Thyroid gland (tissue), 4 donors: ENCODE results near the gene CPO. TPM values are rescaled to one million over a fixed set of nuclear protein-coding genes. Genes with fewer than 3 reads are reported as not detected.

Experiments
- DNase-seq, 2 donors: peaks; one replicate each; pipeline ENCODE4 v3.0.0-alpha.2; 2019
- H3K27ac ChIP-seq, 3 donors: fragments of 200-600 bp; sonication (generic); 1 replicate in 2 of 3; 2 replicates in 1 of 3; pipeline ENCODE4 v1.5.1; 2016 to 2019; ENCODE audit warnings: mild to moderate bottlenecking in 1 of 3, moderate library complexity in 1 of 3
- H3K27me3 ChIP-seq: fragments of 200-600 bp; sonication (generic); one replicate; pipeline ENCODE4 v1.5.1; 2019
- H3K36me3 ChIP-seq, 2 donors: fragments of 200-600 bp; sonication (generic); one replicate each; pipeline ENCODE4 v1.5.1; 2016 to 2019
- H3K4me1 ChIP-seq, 2 donors: fragments of 200-600 bp; sonication (generic); one replicate each; pipeline ENCODE4 v1.5.1; 2017 to 2019
- H3K4me3 ChIP-seq, 3 donors: fragments of 200-600 bp; sonication (generic); replicated peaks in 1 of 3; 1 replicate in 2 of 3; 2 replicates in 1 of 3; pipeline ENCODE4 v1.5.1; 2016; ENCODE audit warnings: mild to moderate bottlenecking in 1 of 3
- H3K9me3 ChIP-seq: fragments of 200-600 bp; sonication (generic); one replicate; pipeline ENCODE4 v1.5.1; 2017
- POLR2A ChIP-seq, 2 donors: fragments of 450-650 bp; IDR thresholded peaks; one replicate each; pipeline ENCODE4 v1.6.1; 2017; ENCODE audit warnings: antibody characterized with exemption in 2 of 2, mild to moderate bottlenecking in 2 of 2, moderate library complexity in 1 of 2
- WGBS, 2 donors: methylation state at CpG; one replicate each; pipeline ENCODE4 v1.1.5; 2017; 5-methylcytosine and 5-hydroxymethylcytosine counted together
- intact Hi-C: fragments of 100-400 bp; cut with DNase I; formaldehyde crosslinking; loops from one replicate; pipeline ENCODE4 v1.15.1; 2023
- total RNA-seq, 4 donors: library from RNA; depleted of rRNA; stranded (reverse); fragments of >200 nt; gene quantifications; one replicate each; pipeline ENCODE4 v1.2.3, GENCODE V29; 2016
- TF ChIP-seq, protein P1 (sequence below), 6 experiments: fragments of 200-600 bp in 3 of 6; fragments of 450-650 bp in 3 of 6; sonication (generic) in 3 of 6; IDR thresholded peaks; one replicate each; pipeline ENCODE4 v1.5.1; 2016 to 2019; ENCODE audit warnings: antibody characterized with exemption in 6 of 6, mild to moderate bottlenecking in 2 of 6, inconsistent platforms in 1 of 6, moderate library complexity in 1 of 6

CPO gene
- total RNA-seq, 4 donors from 2014 or later, result 0.40 to 2.1 (median 1.1) TPM; not detected in 1

DNA sequence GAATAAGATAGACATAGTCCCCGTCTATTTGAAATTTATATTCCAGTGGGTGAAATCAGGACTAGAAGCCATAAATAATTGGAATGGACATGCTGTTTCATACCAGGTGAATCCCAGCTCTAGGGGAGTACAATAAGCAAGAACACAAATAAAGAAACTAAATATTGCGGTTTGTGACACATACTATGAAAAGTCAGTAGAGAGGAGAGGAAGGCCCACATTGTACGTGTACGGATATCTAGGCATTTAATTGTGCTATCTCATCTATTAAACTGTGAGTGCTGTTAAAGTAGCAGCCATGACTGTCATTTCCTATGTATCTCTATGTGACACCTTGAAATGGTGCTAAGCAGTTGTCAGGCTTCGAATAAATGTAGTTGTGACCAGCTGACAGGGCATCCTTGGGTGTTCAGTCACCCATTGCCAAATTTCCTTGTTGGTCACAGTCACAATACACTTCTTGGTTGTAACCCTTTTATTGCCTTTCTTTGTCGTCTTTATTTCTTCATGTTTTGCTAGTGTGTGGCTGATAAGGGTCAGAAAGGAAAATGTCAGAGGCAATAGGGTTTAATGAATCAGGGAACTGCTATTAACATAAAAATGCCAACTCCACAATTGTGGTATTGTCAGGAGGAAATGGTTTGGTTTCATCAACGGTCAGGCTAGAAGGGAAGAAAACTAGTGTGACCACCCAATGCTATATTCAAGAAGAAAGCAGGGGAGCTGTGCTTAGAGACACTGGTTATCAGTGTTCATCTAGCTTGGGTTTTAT, 31.5 kb downstream of the CPO start:
- no peaks in the 10 kb centered on the region for H3K4me1 ChIP-seq
- no peaks in the 10 kb centered on the region for H3K9me3 ChIP-seq
- no peak overlapping the region for H3K4me3 ChIP-seq
- no peak overlapping the region for H3K27ac ChIP-seq
- H3K36me3 ChIP-seq, result no peaks in the 10 kb centered on the region
- H3K27me3 ChIP-seq, result no peaks in the 10 kb centered on the region
- no peak for DNase-seq
- intact Hi-C loops, result no loop called here
- TF ChIP-seq POLR2A (IDR thresholded peaks at IDR 0.05), result no peak
- WGBS, 2 donors, result 74 to 76% methylated on average over 7 of the region's 7 CpGs

DNA sequence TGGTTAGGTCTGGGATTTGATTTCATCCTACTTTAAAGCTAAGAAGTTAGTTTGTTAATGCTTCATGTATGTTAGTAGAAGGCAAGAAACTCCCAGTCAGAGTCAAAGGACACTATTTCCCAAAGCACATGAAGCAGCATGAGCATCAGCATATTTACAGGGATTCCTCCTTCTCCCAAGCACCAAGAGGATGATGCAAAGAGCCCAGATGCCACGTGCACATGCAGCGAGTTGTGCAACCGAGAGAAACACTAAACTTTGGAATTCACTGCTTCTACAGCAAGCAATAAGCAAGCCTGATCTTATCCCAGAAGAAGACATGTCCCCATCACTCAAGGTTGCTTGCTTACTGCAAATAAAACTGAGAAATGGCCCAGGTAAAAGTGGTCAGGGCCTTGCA, 32.5 kb downstream of the CPO start:
- Histone ChIP-seq H3K4me1 (no peaks in the 10 kb centered on the region), H3K4me3 (no peak overlapping the region), H3K36me3 (no peaks in the 10 kb centered on the region), H3K9me3 (no peaks in the 10 kb centered on the region), H3K27me3 (no peaks in the 10 kb centered on the region), H3K27ac (no peak overlapping the region)
- no peak for TF ChIP-seq POLR2A (IDR thresholded peaks at IDR 0.05)
- TF ChIP-seq, protein P1, sequence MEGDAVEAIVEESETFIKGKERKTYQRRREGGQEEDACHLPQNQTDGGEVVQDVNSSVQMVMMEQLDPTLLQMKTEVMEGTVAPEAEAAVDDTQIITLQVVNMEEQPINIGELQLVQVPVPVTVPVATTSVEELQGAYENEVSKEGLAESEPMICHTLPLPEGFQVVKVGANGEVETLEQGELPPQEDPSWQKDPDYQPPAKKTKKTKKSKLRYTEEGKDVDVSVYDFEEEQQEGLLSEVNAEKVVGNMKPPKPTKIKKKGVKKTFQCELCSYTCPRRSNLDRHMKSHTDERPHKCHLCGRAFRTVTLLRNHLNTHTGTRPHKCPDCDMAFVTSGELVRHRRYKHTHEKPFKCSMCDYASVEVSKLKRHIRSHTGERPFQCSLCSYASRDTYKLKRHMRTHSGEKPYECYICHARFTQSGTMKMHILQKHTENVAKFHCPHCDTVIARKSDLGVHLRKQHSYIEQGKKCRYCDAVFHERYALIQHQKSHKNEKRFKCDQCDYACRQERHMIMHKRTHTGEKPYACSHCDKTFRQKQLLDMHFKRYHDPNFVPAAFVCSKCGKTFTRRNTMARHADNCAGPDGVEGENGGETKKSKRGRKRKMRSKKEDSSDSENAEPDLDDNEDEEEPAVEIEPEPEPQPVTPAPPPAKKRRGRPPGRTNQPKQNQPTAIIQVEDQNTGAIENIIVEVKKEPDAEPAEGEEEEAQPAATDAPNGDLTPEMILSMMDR (IDR thresholded peaks at IDR 0.05), result no peak
- 77 to 91% methylated on average over 3 of the region's 3 CpGs for WGBS, 2 donors
- intact Hi-C loops, result no loop called here
- no peak for DNase-seq

DNA sequence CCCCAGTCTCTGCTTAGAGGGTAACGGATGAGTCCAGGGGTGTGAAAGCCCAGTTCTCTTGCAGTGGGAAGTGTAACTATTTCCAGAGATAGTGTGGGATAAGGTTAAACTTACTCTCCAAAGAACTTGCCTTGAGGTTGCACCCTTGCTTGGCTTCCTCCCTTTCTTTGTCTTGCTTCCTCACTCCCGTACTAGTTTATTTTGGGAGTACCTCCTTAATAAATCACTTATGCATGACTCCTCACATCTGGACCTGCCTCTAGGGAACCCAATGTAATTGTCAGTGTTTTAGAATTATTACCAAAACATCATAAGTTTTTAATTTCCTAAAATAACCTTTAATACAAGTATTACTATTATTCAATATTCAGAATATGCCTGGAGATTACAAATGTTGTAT, 35.2 kb downstream of the CPO start:
- Histone ChIP-seq H3K4me1 (no peaks in the 10 kb centered on the region), H3K36me3 (no peaks in the 10 kb centered on the region), H3K27ac (no peak overlapping the region), H3K9me3 (no peaks in the 10 kb centered on the region), H3K27me3 (no peaks in the 10 kb centered on the region), H3K4me3 (no peak overlapping the region)
- TF ChIP-seq, protein P1 (IDR thresholded peaks at IDR 0.05), result no peak
- no peak for TF ChIP-seq POLR2A (IDR thresholded peaks at IDR 0.05)
- WGBS, 2 donors, result 33 to 58% methylated on average over 2 of the region's 2 CpGs
- DNase-seq, result no peak
- intact Hi-C loops, result no loop called here

DNA sequence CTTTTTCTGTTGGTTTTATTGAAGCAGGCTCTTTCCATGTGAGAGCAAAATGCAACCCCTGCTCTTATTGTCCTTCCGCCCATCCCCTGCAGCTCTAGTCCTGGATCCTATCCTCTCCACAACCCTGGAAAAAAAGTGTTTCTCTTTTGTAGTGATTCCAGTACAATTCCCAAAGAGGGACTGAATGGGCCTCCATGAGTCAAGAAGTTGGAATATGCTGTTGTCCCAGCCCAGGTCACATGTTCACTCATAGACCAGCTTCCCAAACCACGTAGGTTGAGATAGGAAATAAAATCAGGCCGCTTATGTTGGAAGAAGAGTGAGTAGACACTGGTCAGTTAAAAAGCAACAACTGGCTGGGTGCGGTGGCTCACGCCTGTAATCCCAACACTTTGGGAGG, 39.4 kb downstream of the CPO start:
- Histone ChIP-seq H3K36me3 (no peaks in the 10 kb centered on the region), H3K4me3 (no peak overlapping the region), H3K27me3 (no peaks in the 10 kb centered on the region), H3K9me3 (no peaks in the 10 kb centered on the region), H3K4me1 (peaks cover 0 to 13% of the 10 kb centered on the region in 2 donors), H3K27ac (no peak overlapping the region)
- TF ChIP-seq, protein P1 (IDR thresholded peaks at IDR 0.05), result no peak
- TF ChIP-seq POLR2A (IDR thresholded peaks at IDR 0.05), result no peak
- intact Hi-C loops, result no loop called here
- 82 to 85% methylated on average over 5 of the region's 5 CpGs for WGBS, 2 donors
- no peak for DNase-seq

DNA sequence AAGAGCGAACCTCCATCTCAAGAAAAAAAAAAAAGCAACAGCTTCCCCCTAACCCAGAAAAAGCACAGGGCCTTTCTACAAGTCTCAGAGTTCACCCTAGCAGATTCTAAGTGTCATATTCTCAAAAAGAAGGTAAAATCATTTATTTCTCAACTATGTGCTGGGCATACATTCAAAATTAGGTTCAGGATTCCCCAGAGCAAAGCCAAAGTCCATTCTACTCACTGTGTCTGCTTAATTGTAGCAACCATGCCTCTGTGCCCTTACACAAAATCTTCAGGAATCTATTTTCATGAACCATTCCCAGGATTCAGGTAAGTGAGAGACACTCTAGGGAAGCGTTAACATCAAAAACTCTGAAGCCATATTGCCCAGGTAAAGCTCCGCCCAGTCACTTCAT, 40.0 kb downstream of the CPO start:
- Histone ChIP-seq H3K4me3 (no peak overlapping the region), H3K9me3 (no peaks in the 10 kb centered on the region), H3K4me1 (peaks cover 0 to 13% of the 10 kb centered on the region in 2 donors), H3K27me3 (no peaks in the 10 kb centered on the region), H3K36me3 (no peaks in the 10 kb centered on the region), H3K27ac (no peak overlapping the region)
- DNase-seq, result no peak
- 94 to 95% methylated on average over 3 of the region's 3 CpGs for WGBS, 2 donors
- intact Hi-C loops, result no loop called here
- TF ChIP-seq, protein P1 (IDR thresholded peaks at IDR 0.05), result no peak
- no peak for TF ChIP-seq POLR2A (IDR thresholded peaks at IDR 0.05)
